Medulla oblongata (tissue), 1 donor: ENCODE results near the gene HRC.
A peak's percentile ranks its signal among the peaks of the same experiment; 100 is the strongest.
"Not testable (repeated sequence)": the region's sequence is repeated elsewhere in the genome, so short reads cannot be mapped to it uniquely, and the experiment has no call there.

Experiments used
- DNase-seq: peaks from one replicate; pipeline ENCODE4 v3.0.0-alpha.2; 2015; ENCODE audit errors: extremely low spot score

The HRC gene, protein sequence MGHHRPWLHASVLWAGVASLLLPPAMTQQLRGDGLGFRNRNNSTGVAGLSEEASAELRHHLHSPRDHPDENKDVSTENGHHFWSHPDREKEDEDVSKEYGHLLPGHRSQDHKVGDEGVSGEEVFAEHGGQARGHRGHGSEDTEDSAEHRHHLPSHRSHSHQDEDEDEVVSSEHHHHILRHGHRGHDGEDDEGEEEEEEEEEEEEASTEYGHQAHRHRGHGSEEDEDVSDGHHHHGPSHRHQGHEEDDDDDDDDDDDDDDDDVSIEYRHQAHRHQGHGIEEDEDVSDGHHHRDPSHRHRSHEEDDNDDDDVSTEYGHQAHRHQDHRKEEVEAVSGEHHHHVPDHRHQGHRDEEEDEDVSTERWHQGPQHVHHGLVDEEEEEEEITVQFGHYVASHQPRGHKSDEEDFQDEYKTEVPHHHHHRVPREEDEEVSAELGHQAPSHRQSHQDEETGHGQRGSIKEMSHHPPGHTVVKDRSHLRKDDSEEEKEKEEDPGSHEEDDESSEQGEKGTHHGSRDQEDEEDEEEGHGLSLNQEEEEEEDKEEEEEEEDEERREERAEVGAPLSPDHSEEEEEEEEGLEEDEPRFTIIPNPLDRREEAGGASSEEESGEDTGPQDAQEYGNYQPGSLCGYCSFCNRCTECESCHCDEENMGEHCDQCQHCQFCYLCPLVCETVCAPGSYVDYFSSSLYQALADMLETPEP

GRCh38 chr19:49155005-49155819 lies at the start of gene HRC:
Gene HRC (minus strand): TSS chr19:49155396. CDS start chr19:49155237, 159 bp downstream.
- no peak for DNase-seq

GRCh38 chr19:49201042-49201441 lies 45.8 kb upstream of the HRC start:
- no peak for DNase-seq

- DNase-seq, result no peak
These were observed 45.2 kb upstream of the HRC start for GRCh38 chr19:49200238-49200862.

- DNase-seq, result no peak
These were observed 41.5 kb upstream of the HRC start for GRCh38 chr19:49196527-49197240.

GRCh38 chr19:49194408-49194807 lies 39.2 kb upstream of the HRC start:
- no peak for DNase-seq

- DNase-seq, result no peak
These were observed 38.7 kb upstream of the HRC start for GRCh38 chr19:49193822-49194394.

- no peak for DNase-seq
These were observed 35.6 kb upstream of the HRC start for GRCh38 chr19:49190781-49191180.

- DNase-seq, result no peak
These were observed 34.1 kb upstream of the HRC start for GRCh38 chr19:49189259-49189658.

DNA sequence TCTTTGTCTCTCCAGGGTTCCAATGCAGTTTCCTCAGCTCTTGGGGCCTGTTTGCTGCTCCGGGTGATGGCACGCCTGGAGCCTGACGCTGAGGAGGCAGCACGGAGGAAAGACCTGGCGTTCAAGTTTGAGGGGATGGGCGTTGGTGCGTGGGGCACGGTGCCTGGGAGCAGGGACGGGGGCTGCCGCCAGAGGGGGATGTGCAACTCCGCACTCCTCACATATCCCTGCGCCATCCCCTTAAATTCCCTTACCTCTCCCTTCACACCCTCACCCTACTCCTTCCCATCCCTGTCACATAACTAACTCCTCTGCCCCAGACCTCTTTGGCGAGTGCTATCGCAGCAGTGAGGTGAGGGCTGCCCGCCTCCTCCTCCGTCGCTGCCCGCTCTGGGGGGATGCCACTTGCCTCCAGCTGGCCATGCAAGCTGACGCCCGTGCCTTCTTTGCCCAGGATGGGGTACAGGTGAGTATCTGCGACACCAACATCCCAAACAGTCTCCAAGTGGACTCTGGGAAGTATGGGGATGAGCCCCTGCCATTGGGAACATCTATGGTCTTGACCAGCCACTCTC lies 33.5 kb upstream of the HRC start:
- no peak for DNase-seq

DNA sequence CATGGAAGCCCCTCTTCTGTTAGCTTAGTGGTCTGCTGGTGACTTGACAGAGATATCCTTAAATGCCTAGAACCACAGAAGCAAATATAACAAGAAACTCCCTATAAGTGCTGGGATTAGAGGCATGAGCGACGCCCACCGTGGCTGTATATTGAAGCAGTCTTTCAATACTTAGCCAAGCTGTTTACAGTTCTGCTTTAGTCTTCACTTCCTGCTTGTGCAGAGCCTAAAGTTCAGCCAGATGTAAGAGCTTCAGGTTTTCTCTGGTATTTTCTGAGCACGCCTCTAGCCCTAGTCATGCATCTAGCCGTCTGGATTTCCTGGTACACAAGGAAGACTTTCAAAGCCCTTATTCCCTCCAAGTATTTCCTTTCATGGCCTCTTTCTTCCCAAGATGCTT lies 30.9 kb upstream of the HRC start:
- DNase-seq, result peak; percentile 7

GRCh38 chr19:49182848-49183375 lies 27.7 kb upstream of the HRC start:
- DNase-seq, result no peak

- DNase-seq, result not testable (repeated sequence)
These were observed 27.0 kb upstream of the HRC start for GRCh38 chr19:49182010-49182847.

DNA sequence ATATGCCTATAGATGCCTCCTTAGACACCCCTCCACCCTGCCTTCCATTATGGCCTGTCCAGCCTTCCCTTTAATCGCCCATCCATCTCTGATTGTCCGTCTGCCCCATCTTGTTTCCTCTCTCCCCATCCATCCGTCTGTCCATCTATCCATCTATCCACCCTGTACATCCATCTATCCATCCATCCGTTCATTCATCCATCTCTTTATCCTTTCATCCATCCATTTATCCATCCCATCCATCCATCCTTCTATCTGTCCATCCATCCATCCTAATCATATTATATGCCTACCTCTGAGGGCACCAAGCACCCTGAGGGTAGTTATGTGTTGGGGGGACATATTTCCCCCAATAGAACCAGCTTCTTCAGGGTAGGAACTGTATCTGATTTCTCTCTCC lies 25.5 kb upstream of the HRC start:
- no peak for DNase-seq

DNA sequence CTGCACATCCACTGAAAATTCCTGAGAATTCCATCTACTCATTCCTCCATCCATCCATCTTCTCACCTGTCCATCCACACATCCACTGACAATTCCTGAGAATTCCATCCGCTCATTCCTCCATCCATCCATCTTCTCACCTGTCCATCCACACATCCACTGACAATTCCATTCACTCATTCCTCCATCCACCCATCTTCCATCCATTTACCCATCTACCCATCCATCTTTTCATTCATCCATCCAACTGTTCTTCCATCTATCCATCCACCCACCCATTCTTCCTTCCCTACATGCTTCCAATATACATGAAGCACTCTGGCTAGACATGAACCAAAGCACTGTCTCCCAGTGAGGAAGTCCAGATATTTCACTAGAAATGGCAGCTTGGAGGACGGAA lies 18.0 kb upstream of the HRC start:
- no peak for DNase-seq

DNA sequence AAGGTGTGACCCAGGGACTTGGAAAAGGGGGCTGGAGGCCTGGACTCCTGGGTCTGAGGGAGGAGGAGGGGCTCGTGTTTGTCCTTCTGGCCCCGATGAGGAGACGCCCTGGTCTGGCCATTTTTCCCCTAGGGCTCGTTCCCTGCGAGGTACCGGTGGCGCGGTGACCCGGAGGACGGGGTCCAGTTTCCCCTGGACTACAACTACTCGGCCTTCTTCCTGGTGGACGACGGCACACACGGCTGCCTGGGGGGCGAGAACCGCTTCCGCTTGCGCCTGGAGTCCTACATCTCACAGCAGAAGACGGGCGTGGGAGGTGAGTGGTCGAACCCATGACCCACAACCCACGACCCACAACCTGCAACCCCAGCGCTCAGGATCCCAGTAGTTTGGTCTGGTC lies 13.2 kb upstream of the HRC start:
- DNase-seq, result no peak

DNA sequence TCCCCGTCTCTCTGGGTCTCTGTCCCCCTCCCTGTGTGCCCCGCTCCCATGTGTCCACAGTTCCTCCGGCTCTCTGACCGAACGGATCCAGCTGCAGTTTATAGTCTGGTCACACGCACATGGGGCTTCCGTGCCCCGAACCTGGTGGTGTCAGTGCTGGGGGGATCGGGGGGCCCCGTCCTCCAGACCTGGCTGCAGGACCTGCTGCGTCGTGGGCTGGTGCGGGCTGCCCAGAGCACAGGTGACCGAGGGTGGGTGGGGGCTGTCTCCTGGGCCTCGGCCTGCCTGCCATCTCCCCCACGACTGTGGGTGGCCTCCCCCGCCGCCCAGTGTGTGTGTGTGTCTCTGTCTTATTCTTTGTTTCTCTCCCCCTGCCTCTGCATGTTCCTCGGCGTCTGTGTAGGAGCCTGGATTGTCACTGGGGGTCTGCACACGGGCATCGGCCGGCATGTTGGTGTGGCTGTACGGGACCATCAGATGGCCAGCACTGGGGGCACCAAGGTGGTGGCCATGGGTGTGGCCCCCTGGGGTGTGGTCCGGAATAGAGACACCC lies 12.7 kb upstream of the HRC start:
- no peak for DNase-seq

DNA sequence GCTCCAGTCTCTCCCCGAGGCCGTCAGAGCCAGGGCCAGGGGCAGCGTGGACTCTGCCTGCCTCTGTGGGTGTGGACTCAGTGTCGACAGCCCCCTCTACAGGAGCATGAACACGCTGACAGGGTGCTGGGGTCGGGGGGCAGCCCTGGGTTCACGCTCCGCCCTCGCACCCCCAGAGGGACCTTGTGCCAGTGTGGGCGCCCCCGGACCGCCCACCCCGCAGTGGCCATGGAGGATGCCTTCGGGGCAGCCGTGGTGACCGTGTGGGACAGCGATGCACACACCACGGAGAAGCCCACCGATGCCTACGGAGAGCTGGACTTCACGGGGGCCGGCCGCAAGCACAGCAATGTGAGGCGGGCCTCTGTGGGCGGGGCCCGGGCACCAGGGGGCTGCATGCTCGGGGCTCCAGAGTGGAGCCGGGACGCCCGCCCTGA lies 10.7 kb upstream of the HRC start:
- no peak for DNase-seq

- DNase-seq, result no peak
These were observed 10.0 kb upstream of the HRC start for GRCh38 chr19:49165111-49165750.

GRCh38 chr19:49161987-49162386 lies 6.8 kb upstream of the HRC start:
- DNase-seq, result no peak
